HEK293T (cell line): ENCODE data around the gene SHC4.

ENCODE experiments used
- FOXA1 ChIP-seq: fragments of 450-650 bp; IDR thresholded peaks from 2 replicates; pipeline ENCODE4 v1.6.1; 2016; ENCODE audit warnings: mild to moderate bottlenecking
- SP1 ChIP-seq: fragments of 450-650 bp; IDR thresholded peaks from 2 replicates; pipeline ENCODE4 v1.6.1; 2017
- SUZ12 ChIP-seq: fragments of 450-650 bp; IDR thresholded peaks from 2 replicates; pipeline ENCODE4 v1.6.1; 2016; ENCODE audit warnings: mild to moderate bottlenecking

GRCh38 chr15:48962662-48963523 lies 826 bp downstream of the SHC4 start:
- TF ChIP-seq FOXA1 (no peak), SP1 (no peak), SUZ12 (no peak)
